Activated B cell treated with CpG ODN at 0.5 μM for 24 hours (primary cell): ENCODE results near the gene SPATA16. TPM values are rescaled to one million over a fixed set of nuclear protein-coding genes. Genes with fewer than 3 reads are reported as not detected.

Source experiments
- ATAC-seq: fragments of 200-7000 bp; cut with Tn5 transposase; one replicate; pipeline ENCODE4 v1.10.0; 2021; ENCODE audit warnings: low read depth, mild to moderate bottlenecking, moderate library complexity
- CTCF ChIA-PET: fragments of 350-600 bp; sonication (Branson Sonifier 250); formaldehyde crosslinking; loops from one replicate; lab custom pipeline; 2021; ENCODE audit warnings: antibody characterized with exemption; lab: Charles Lee
- POLR2A ChIA-PET: fragments of 350-600 bp; sonication (Branson Sonifier 250); formaldehyde crosslinking; loops from one replicate; lab custom pipeline; 2021; ENCODE audit warnings: antibody characterized with exemption; lab: Charles Lee
- DNase-seq: peaks from one replicate; pipeline ENCODE4 v3.0.0; 2022
- H3K27ac Mint-ChIP-seq: one replicate; pipeline ENCODE4 v1.8.0; 2020; ENCODE audit warnings: mixed read lengths
- H3K27me3 Mint-ChIP-seq: one replicate; pipeline ENCODE4 v1.8.0; 2021; ENCODE audit warnings: mixed read lengths
- H3K36me3 Mint-ChIP-seq: one replicate; pipeline ENCODE4 v1.8.0; 2021; ENCODE audit warnings: low read depth, mixed read lengths
- H3K4me1 Mint-ChIP-seq: one replicate; pipeline ENCODE4 v1.8.0; 2021; ENCODE audit warnings: mixed read lengths
- H3K4me3 Mint-ChIP-seq: one replicate; pipeline ENCODE4 v1.8.0; 2020; ENCODE audit warnings: mild to moderate bottlenecking, mixed read lengths
- H3K9me3 Mint-ChIP-seq: one replicate; pipeline ENCODE4 v1.8.0; 2020; ENCODE audit warnings: mixed read lengths
- CTCF ChIP-seq: fragments of 200-600 bp; IDR thresholded peaks from one replicate; pipeline ENCODE4 v1.8.0; 2022; ENCODE audit warnings: antibody characterized with exemption, mild to moderate bottlenecking
- intact Hi-C: fragments of 100-400 bp; cut with micrococcal nuclease; formaldehyde crosslinking; loops from one replicate; pipeline ENCODE4 v1.15.1; 2024
- total RNA-seq: library from RNA; stranded (reverse); gene quantifications from 2 replicates; pipeline ENCODE4 v1.2.3, GENCODE V29; 2022

The SPATA16 gene
- total RNA-seq, 1 donor from 2014 or later = not detected

- H3K27me3 Mint-ChIP-seq = no peaks in the 10 kb centered on the region
- no peak overlapping the region for H3K4me3 Mint-ChIP-seq
- ChIA-PET POLR2A (no interaction called here), CTCF (no interaction called here)
- TF ChIP-seq CTCF = no peak
- intact Hi-C loops = no loop called here
- peaks cover 3% of the 10 kb centered on the region for H3K9me3 Mint-ChIP-seq
- no peaks in the 10 kb centered on the region for H3K36me3 Mint-ChIP-seq
- ATAC-seq (no peak), DNase-seq (no peak)
- peaks cover 2% of the 10 kb centered on the region for H3K4me1 Mint-ChIP-seq
- no peak overlapping the region for H3K27ac Mint-ChIP-seq
Measured at GRCh38 chr3:172846103-172846561, 294.9 kb downstream of the SPATA16 start.

GRCh38 chr3:172844428-172844827, 296.6 kb downstream of the SPATA16 start:
- no peaks in the 10 kb centered on the region for H3K36me3 Mint-ChIP-seq

GRCh38 chr3:172840913-172841312, 300.1 kb downstream of the SPATA16 start:
- no peaks in the 10 kb centered on the region for H3K4me1 Mint-ChIP-seq
- ATAC-seq = no peak
- H3K4me3 Mint-ChIP-seq = no peak overlapping the region
- CTCF ChIA-PET = no interaction called here
- intact Hi-C loops = no loop called here
- H3K9me3 Mint-ChIP-seq = peaks cover under 1% of the 10 kb centered on the region
- no peaks in the 10 kb centered on the region for H3K27me3 Mint-ChIP-seq
- H3K27ac Mint-ChIP-seq = no peak overlapping the region
- TF ChIP-seq CTCF = no peak
- H3K36me3 Mint-ChIP-seq = no peaks in the 10 kb centered on the region
- no peak for DNase-seq
- POLR2A ChIA-PET = no interaction called here

More at GRCh38 chr3:172844428-172844827, 296.6 kb downstream of the SPATA16 start:
- Mint-ChIP-seq H3K27ac (no peak overlapping the region), H3K4me1 (peaks cover 2% of the 10 kb centered on the region), H3K27me3 (no peaks in the 10 kb centered on the region), H3K9me3 (peaks cover 3% of the 10 kb centered on the region), H3K4me3 (no peak overlapping the region)
- TF ChIP-seq CTCF = no peak
- DNase-seq (no peak), ATAC-seq (no peak)
- intact Hi-C loops = no loop called here
- POLR2A ChIA-PET = no interaction called here
- CTCF ChIA-PET = no interaction called here

DNA sequence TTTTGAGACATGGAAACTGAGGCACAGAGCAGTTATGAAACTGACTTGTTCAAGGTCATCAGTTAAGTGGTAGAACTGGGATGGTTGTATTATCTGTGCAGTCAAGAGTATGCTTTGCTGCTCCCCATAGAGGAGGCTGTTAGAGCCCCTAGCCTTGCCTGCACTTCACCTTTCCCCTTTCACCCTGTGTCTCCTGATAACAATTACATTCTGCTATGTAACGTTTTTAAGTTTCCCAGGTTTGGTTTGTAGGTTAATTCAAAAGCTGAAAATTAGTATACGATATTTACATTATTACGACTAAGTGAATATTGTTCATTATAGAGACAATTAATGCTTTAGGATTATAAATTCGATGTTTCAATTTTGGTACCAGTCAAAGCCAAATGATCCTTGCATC, 300.6 kb downstream of the SPATA16 start:
- DNase-seq = no peak
- TF ChIP-seq CTCF = no peak
- H3K27ac Mint-ChIP-seq = no peak overlapping the region
- ChIA-PET CTCF (no interaction called here), POLR2A (no interaction called here)
- H3K9me3 Mint-ChIP-seq = no peaks in the 10 kb centered on the region
- H3K4me1 Mint-ChIP-seq = no peaks in the 10 kb centered on the region
- H3K27me3 Mint-ChIP-seq = no peaks in the 10 kb centered on the region
- ATAC-seq = no peak
- no peak overlapping the region for H3K4me3 Mint-ChIP-seq
- no peaks in the 10 kb centered on the region for H3K36me3 Mint-ChIP-seq
- intact Hi-C loops = no loop called here

- ChIA-PET POLR2A (no interaction called here), CTCF (no interaction called here)
- H3K27ac Mint-ChIP-seq = no peak overlapping the region
- no peak overlapping the region for H3K4me3 Mint-ChIP-seq
- intact Hi-C loops = no loop called here
- no peaks in the 10 kb centered on the region for H3K36me3 Mint-ChIP-seq
- H3K27me3 Mint-ChIP-seq = no peaks in the 10 kb centered on the region
- H3K9me3 Mint-ChIP-seq = no peaks in the 10 kb centered on the region
- no peaks in the 10 kb centered on the region for H3K4me1 Mint-ChIP-seq
- DNase-seq (no peak), ATAC-seq (no peak)
- no peak for TF ChIP-seq CTCF
Measured at GRCh38 chr3:172839679-172840078, 301.4 kb downstream of the SPATA16 start.
